K562 (cell line): ENCODE results near the gene TPX2. TPM values are rescaled to one million over a fixed set of nuclear protein-coding genes. Genes with fewer than 3 reads are reported as not detected.

Source experiments
- ATAC-seq: fragments of 200-7000 bp; cut with Tn5 transposase; 3 replicates; pipeline ENCODE4 v1.9.1; 2020; ENCODE audit warnings: moderate library complexity
- BruUV-seq: library from RNA; stranded (reverse); fragments of 400-500 nt; replicated peaks from 2 replicates; lab custom pipeline; 2021; lab: Mats Ljungman, UMichigan
- CTCF ChIA-PET: fragments of 300-600 bp; formaldehyde crosslinking; extraction: SDS; loops from one replicate; lab custom pipeline; 2021; ENCODE audit warnings: low intra/inter-chr PET ratio; lab: Yijun Ruan, JAX
- POLR2A ChIA-PET: fragments of 300-600, 350-650 bp; sonication (Branson Sonifier 250); formaldehyde crosslinking; extraction: SDS; loops from one replicate; lab custom pipeline; 2021; ENCODE audit warnings: antibody characterized with exemption, inconsistent platforms; lab: Yijun Ruan, JAX
- DNase-seq, 4 experiments: peaks; one replicate each; pipeline versions ENCODE4 v3.0.0 to v3.0.0-alpha.2; 2011 to 2018; ENCODE audit warnings: low spot score in 3 of 4, mixed read lengths in 3 of 4; ENCODE audit errors: extremely low read depth in 1 of 4
- FAIRE-seq: peaks from 2 replicates; lab custom pipeline; 2011; peaks lifted over from hg19 to GRCh38; lab: Jason Lieb, UNC
- H2AFZ ChIP-seq: 2 replicates; pipeline ENCODE4 v1.6.0; 2011; ENCODE audit warnings: low read depth, low read length, control low read depth, inconsistent platforms
- H3K27ac ChIP-seq: fragments of 200-600 bp; 3 replicates; pipeline ENCODE4 v1.8.0; 2011; ENCODE audit warnings: low read depth, mild to moderate bottlenecking, control low read depth, inconsistent platforms, low read length, moderate library complexity, mixed read lengths; ENCODE audit errors: extremely low read depth
- H3K27me3 ChIP-seq, 2 experiments: fragments of 300-600 bp in 1 of 2; 2 replicates in 1 of 2; 3 replicates in 1 of 2; pipeline versions ENCODE4 v1.6.0 to v1.8.0; 2011; ENCODE audit warnings: inconsistent platforms in 2 of 2, low read length in 2 of 2, mild to moderate bottlenecking in 1 of 2, mixed read lengths in 1 of 2, moderate library complexity in 1 of 2; ENCODE audit not compliant: control insufficient read depth in 2 of 2, insufficient read depth in 2 of 2
- H3K36me3 ChIP-seq: fragments of 300-600 bp; 3 replicates; pipeline ENCODE4 v1.8.0; 2011; ENCODE audit warnings: mild to moderate bottlenecking, low read length, inconsistent platforms; ENCODE audit not compliant: control insufficient read depth, insufficient read depth
- H3K4me1 ChIP-seq, 2 experiments: fragments of 200-600 bp in 1 of 2; replicated peaks in 1 of 2; 2 replicates in 1 of 2; 3 replicates in 1 of 2; pipeline versions ENCODE4 v1.5.1 to v1.8.0; 2011; ENCODE audit warnings: inconsistent platforms in 2 of 2, low read length in 2 of 2, mild to moderate bottlenecking in 1 of 2, mixed read lengths in 1 of 2, moderate library complexity in 1 of 2; ENCODE audit not compliant: control insufficient read depth in 2 of 2, insufficient read depth in 2 of 2
- H3K4me2 ChIP-seq: 2 replicates; pipeline ENCODE4 v1.6.1; 2011; ENCODE audit warnings: low read length, control low read depth, inconsistent platforms, mixed read lengths; ENCODE audit not compliant: insufficient read depth
- H3K4me3 ChIP-seq: fragments of 200-600 bp; sonication (generic), shearing (Covaris generic); 2 replicates; pipeline ENCODE4 v1.5.1; 2016; ENCODE audit warnings: control low read depth, inconsistent platforms
- H3K79me2 ChIP-seq: fragments of 200-600 bp; 3 replicates; pipeline ENCODE4 v1.8.0; 2011; ENCODE audit warnings: low read length, inconsistent platforms; ENCODE audit not compliant: control insufficient read depth, insufficient read depth
- H3K9ac ChIP-seq, 2 experiments: 2 replicates each; pipeline versions ENCODE4 v1.6.0 to v1.6.1; 2011; ENCODE audit warnings: low read depth in 2 of 2, low read length in 2 of 2, control low read depth in 1 of 2, inconsistent platforms in 1 of 2, mild to moderate bottlenecking in 1 of 2, mixed read lengths in 1 of 2; ENCODE audit not compliant: insufficient read depth in 1 of 2
- H3K9me1 ChIP-seq: one replicate; pipeline ENCODE4 v1.6.0; 2011; ENCODE audit warnings: inconsistent platforms, mild to moderate bottlenecking, low read length, moderate library complexity; ENCODE audit not compliant: control insufficient read depth, insufficient read depth
- H3K9me3 ChIP-seq: replicated peaks from 2 replicates; pipeline ENCODE4 v1.5.1; 2011; ENCODE audit warnings: low read depth, low read length, inconsistent platforms; ENCODE audit not compliant: control insufficient read depth, insufficient read depth
- H4K20me1 ChIP-seq: replicated peaks from 2 replicates; pipeline ENCODE4 v1.6.1; 2011; ENCODE audit warnings: low read length, inconsistent platforms, mixed read lengths; ENCODE audit not compliant: control insufficient read depth, insufficient read depth
- E2F5 ChIP-seq: sonication (generic); formaldehyde crosslinking; IDR thresholded peaks from 2 replicates; pipeline ENCODE4 v1.8.0; 2022; ENCODE audit warnings: mild to moderate bottlenecking, missing genetic modification reagents
- EP400 ChIP-seq: fragments of 450-650 bp; IDR thresholded peaks from 2 replicates; pipeline ENCODE4 v1.6.1; 2017; ENCODE audit warnings: antibody characterized with exemption, mild to moderate bottlenecking, moderate library complexity
- ESRRA ChIP-seq: fragments of 450-650 bp; IDR thresholded peaks from 2 replicates; pipeline ENCODE4 v1.6.1; 2014; ENCODE audit warnings: low read depth, mild to moderate bottlenecking, moderate library complexity, borderline replicate concordance
- FOXK2 ChIP-seq, 2 experiments: fragments of 450-650 bp; IDR thresholded peaks in 1 of 2; conservative IDR thresholded peaks in 1 of 2; 2 replicates each; pipeline ENCODE4 v1.6.1; 2016; ENCODE audit warnings: low read depth in 2 of 2, mild to moderate bottlenecking in 1 of 2
- GATA2 ChIP-seq: sonication (generic); formaldehyde crosslinking; IDR thresholded peaks from 2 replicates; pipeline ENCODE4 v1.4.0; 2020; ENCODE audit warnings: mild to moderate bottlenecking, missing genetic modification reagents
- HDGF ChIP-seq: fragments of 450-650 bp; IDR thresholded peaks from 2 replicates; pipeline ENCODE4 v1.6.1; 2016
- HSF4 ChIP-seq: fragments of 250-450 bp; sonication (Bioruptor Pico); IDR thresholded peaks from 2 replicates; pipeline ENCODE4 v2.1.2; 2022; ENCODE audit warnings: mild to moderate bottlenecking, moderate library complexity, borderline replicate concordance
- MIER1 ChIP-seq: fragments of 450-650 bp; IDR thresholded peaks from 2 replicates; pipeline ENCODE4 v1.6.1; 2016; ENCODE audit warnings: antibody characterized with exemption, mild to moderate bottlenecking, low read depth
- NFRKB ChIP-seq: fragments of 450-650 bp; IDR thresholded peaks from 2 replicates; pipeline ENCODE4 v1.6.1; 2016; ENCODE audit warnings: low read depth
- RBFOX2 ChIP-seq: fragments of 200-400 bp; formaldehyde crosslinking; IDR thresholded peaks from 2 replicates; pipeline ENCODE4 v1.6.1; 2017; ENCODE audit warnings: low read depth, mild to moderate bottlenecking, low read length, moderate library complexity
- RBM34 ChIP-seq: fragments of 200-400 bp; formaldehyde crosslinking; IDR thresholded peaks from 2 replicates; pipeline ENCODE4 v1.6.1; 2018; ENCODE audit warnings: low read length, borderline replicate concordance; ENCODE audit not compliant: insufficient read depth
- SMARCE1 ChIP-seq: fragments of 450-650 bp; IDR thresholded peaks from 2 replicates; pipeline ENCODE4 v1.7.1; 2016; ENCODE audit warnings: mild to moderate bottlenecking
- SRSF7 ChIP-seq: fragments of 200-400 bp; formaldehyde crosslinking; optimal IDR thresholded peaks from 2 replicates; pipeline ENCODE3; 2017; ENCODE audit warnings: mild to moderate bottlenecking, low read depth, low read length
- SUPT5H ChIP-seq: fragments of 450-650 bp; IDR thresholded peaks from 2 replicates; pipeline ENCODE4 v1.6.1; 2016
- TRIM25 ChIP-seq: fragments of 450-650 bp; IDR thresholded peaks from 2 replicates; pipeline ENCODE4 v1.7.0; 2016; ENCODE audit warnings: borderline replicate concordance
- WHSC1 ChIP-seq: IDR thresholded peaks from one replicate; pipeline ENCODE4 v1.6.1; 2012; ENCODE audit warnings: low read length, control low read depth, inconsistent platforms
- ZNF224 ChIP-seq: sonication (generic); formaldehyde crosslinking; IDR thresholded peaks from 2 replicates; pipeline ENCODE4 v1.8.0; 2022; ENCODE audit warnings: mild to moderate bottlenecking, missing genetic modification reagents
- ZNF232 ChIP-seq: sonication (generic); formaldehyde crosslinking; IDR thresholded peaks from 2 replicates; pipeline ENCODE4 v1.8.0; 2022; ENCODE audit warnings: mild to moderate bottlenecking, missing genetic modification reagents
- ZNF398 ChIP-seq: fragments of 250-450 bp; sonication (Bioruptor Pico); IDR thresholded peaks from 2 replicates; pipeline ENCODE4 v1.8.0; 2021; ENCODE audit warnings: moderate library complexity, mild to moderate bottlenecking, inconsistent platforms
- ZNF830 ChIP-seq: fragments of 250-450 bp; sonication (Bioruptor Pico); IDR thresholded peaks from 2 replicates; pipeline ENCODE4 v1.5.0; 2021; ENCODE audit warnings: mild to moderate bottlenecking
- in situ Hi-C: fragments of 300-500 bp; cut with MboI; formaldehyde crosslinking; loops from 4 replicates; pipeline ENCODE4 v1.15.0; 2018; ENCODE audit warnings: inconsistent platforms, mixed read lengths
- intact Hi-C: fragments of 100-400 bp; cut with micrococcal nuclease; formaldehyde crosslinking; loops from 2 replicates; pipeline ENCODE4 v1.14.2; 2022
- polyA plus RNA-seq, 8 experiments: library from polyadenylated mRNA; depleted of rRNA in 4 of 8; stranded (reverse) in 5 of 8; unstranded in 3 of 8; fragments of >200 nt; fragmentation: Nextera tagmentation in 2 of 8; fragmentation: Illumina TruSeq in 1 of 8; extraction: Ambion mirVana in 2 of 8; extraction: Trizol in 1 of 8; gene quantifications; 2 replicates each; pipeline versions ENCODE4 v1.2.1 to v1.2.3, GENCODE V29; 2011 to 2014; ENCODE audit warnings: inconsistent platforms in 1 of 8, missing spikeins in 1 of 8
- total RNA-seq, 7 experiments: library from RNA; depleted of rRNA in 6 of 7; stranded (reverse); fragments of >200 nt in 6 of 7; fragmentation: Illumina TruSeq in 2 of 7; extraction: Trizol in 2 of 7; gene quantifications; 2 replicates each; pipeline versions ENCODE4 v1.2.1 to v1.2.3, GENCODE V29; 2011 to 2021; ENCODE audit warnings: low replicate concordance in 1 of 7

TPX2 gene
- total and polyA plus RNA-seq, 9 of the 15 experiments (the other 6 are each of a cell fraction or from before 2014, with no cell fraction given), result 48.0 to 241 (median 133) TPM

GRCh38 chr20:31758521-31758920 lies 19.4 kb downstream of the TPX2 start (continued):
- TF ChIP-seq ZNF232, result no peak
- TF ChIP-seq NFRKB, result no peak
- TF ChIP-seq RBFOX2, result no peak
- TF ChIP-seq FOXK2 (conservative IDR thresholded peaks at IDR 0.05 in 1 of 2, IDR thresholded peaks at IDR 0.05 in 1 of 2; ENCODE audit: low read depth in 2 of 2), result no peak
- TF ChIP-seq TRIM25, result no peak

GRCh38 chr20:31758991-31759390 lies 19.9 kb downstream of the TPX2 start:
- H3K27ac ChIP-seq, result no peak overlapping the region
- FAIRE-seq (no peak), ATAC-seq (no peak), DNase-seq (no peak)
- peaks cover 78% of the 10 kb centered on the region for H3K36me3 ChIP-seq
- H3K27me3 ChIP-seq, result no peaks in the 10 kb centered on the region
- H3K79me2 ChIP-seq, result peaks cover 82% of the 10 kb centered on the region
- H2AFZ ChIP-seq, result no peak overlapping the region
- BruUV-seq, result no TSS peak
- in situ Hi-C loops, result no loop called here
- intact Hi-C loops, result no loop called here
- H3K4me1 ChIP-seq, result no peaks in the 10 kb centered on the region
- no peak overlapping the region for H3K4me2 ChIP-seq
- no peaks in the 10 kb centered on the region for H3K9me3 ChIP-seq
- ChIA-PET CTCF (no interaction called here), POLR2A (interaction anchor here (0.7 to 1.5 kb wide), 3 partner anchors 11 to 99 kb away, joined by 3 to 4 read pairs (median 4); no protein-coding TSS in a partner anchor)
- no peak overlapping the region for H3K4me3 ChIP-seq
- 0 out of 2 replicates have a peak, but pooled peaks cover 6% of the 10 kb centered on the region for H4K20me1 ChIP-seq
- no peak overlapping the region for H3K9ac ChIP-seq
- H3K9me1 ChIP-seq, result no peaks in the 10 kb centered on the region
- TF ChIP-seq HDGF (no peak), SRSF7 (no peak), ESRRA (no peak), ZNF224 (no peak), GATA2 (no peak), E2F5 (CRISPR knock-in tag) (no peak), WHSC1 (no peak), RBM34 (no peak), ZNF398 (no peak), SMARCE1 (no peak), SUPT5H (no peak), MIER1 (no peak), HSF4 (CRISPR knock-in tag) (no peak), ZNF830 (no peak), EP400 (no peak)
